Tibial artery (tissue), 4 donors: ENCODE measurements around the gene OSBPL6.

ENCODE experiments used
- DNase-seq, 2 donors: peaks; one replicate each; pipeline ENCODE4 v3.0.0-alpha.2; 2019
- H3K27ac ChIP-seq, 2 donors: fragments of 200-600 bp; sonication (generic) in 1 of 2; 1 replicate in 1 of 2; 2 replicates in 1 of 2; pipeline ENCODE4 v1.5.1; 2018 to 2019; ENCODE audit warnings: mild to moderate bottlenecking in 1 of 2
- H3K27me3 ChIP-seq, 2 donors: fragments of 200-600 bp; sonication (generic) in 1 of 2; one replicate each; pipeline versions ENCODE4 v1.5.1 to v1.6.0; 2016 to 2019
- H3K36me3 ChIP-seq, 3 donors: fragments of 200-600 bp; sonication (generic) in 2 of 3; one replicate each; pipeline ENCODE4 v1.5.1; 2016 to 2019; ENCODE audit warnings: mild to moderate bottlenecking in 2 of 3
- H3K4me1 ChIP-seq, 4 donors: fragments of 200-600 bp; sonication (generic) in 2 of 4; 1 replicate in 3 of 4; 2 replicates in 1 of 4; pipeline ENCODE4 v1.5.1; 2016 to 2019
- H3K4me3 ChIP-seq, 2 donors: fragments of 200-600 bp; sonication (generic) in 1 of 2; 1 replicate in 1 of 2; 2 replicates in 1 of 2; pipeline ENCODE4 v1.5.1; 2018 to 2019; ENCODE audit warnings: mild to moderate bottlenecking in 2 of 2
- H3K9me3 ChIP-seq, 3 donors: fragments of 200-600 bp; sonication (generic) in 1 of 3; one replicate each; pipeline ENCODE4 v1.5.1; 2016 to 2019
- intact Hi-C: fragments of 100-400 bp; cut with DNase I; formaldehyde crosslinking; loops from one replicate; pipeline ENCODE4 v1.15.0; 2023; ENCODE audit warnings: low total_unique reads
- TF ChIP-seq, protein P1 (sequence below), 2 experiments: fragments of 200-600 bp in 1 of 2; fragments of 450-650 bp in 1 of 2; IDR thresholded peaks; one replicate each; pipeline ENCODE4 v1.5.1; 2017 to 2019; ENCODE audit warnings: antibody characterized with exemption in 2 of 2, mild to moderate bottlenecking in 1 of 2, moderate library complexity in 1 of 2

OSBPL6 gene

DNA sequence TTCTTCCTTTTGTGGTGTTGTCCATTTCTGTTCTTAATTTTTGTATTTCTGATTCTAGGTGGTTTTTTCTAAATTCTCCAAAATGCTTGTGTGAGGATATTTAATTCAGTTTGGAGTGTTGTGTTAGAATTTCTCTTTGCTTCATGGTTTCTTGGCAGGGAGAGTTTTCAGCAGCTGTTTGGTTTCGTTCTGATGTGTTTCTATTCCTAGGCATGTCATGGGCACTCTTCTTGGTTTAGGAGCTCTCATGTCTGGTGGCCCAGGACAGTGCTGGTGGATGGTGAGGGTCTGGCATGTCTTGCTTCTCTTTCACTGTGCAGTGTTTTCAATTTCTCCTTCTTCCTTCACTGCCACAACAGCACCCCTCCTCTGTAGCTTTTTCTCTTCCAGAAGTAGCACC lies 52.9 kb downstream of the OSBPL6 start:
- no peaks in the 10 kb centered on the region for H3K36me3 ChIP-seq
- intact Hi-C loops, result no loop called here
- no peak overlapping the region for H3K27ac ChIP-seq
- no peaks in the 10 kb centered on the region for H3K9me3 ChIP-seq
- peaks cover 0 to 8% (median 0%) of the 10 kb centered on the region in 4 donors for H3K4me1 ChIP-seq
- DNase-seq, result no peak
- no peaks in the 10 kb centered on the region for H3K27me3 ChIP-seq
- TF ChIP-seq, protein P1, sequence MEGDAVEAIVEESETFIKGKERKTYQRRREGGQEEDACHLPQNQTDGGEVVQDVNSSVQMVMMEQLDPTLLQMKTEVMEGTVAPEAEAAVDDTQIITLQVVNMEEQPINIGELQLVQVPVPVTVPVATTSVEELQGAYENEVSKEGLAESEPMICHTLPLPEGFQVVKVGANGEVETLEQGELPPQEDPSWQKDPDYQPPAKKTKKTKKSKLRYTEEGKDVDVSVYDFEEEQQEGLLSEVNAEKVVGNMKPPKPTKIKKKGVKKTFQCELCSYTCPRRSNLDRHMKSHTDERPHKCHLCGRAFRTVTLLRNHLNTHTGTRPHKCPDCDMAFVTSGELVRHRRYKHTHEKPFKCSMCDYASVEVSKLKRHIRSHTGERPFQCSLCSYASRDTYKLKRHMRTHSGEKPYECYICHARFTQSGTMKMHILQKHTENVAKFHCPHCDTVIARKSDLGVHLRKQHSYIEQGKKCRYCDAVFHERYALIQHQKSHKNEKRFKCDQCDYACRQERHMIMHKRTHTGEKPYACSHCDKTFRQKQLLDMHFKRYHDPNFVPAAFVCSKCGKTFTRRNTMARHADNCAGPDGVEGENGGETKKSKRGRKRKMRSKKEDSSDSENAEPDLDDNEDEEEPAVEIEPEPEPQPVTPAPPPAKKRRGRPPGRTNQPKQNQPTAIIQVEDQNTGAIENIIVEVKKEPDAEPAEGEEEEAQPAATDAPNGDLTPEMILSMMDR (IDR thresholded peaks at IDR 0.05), result no peak
- H3K4me3 ChIP-seq, result no peak overlapping the region

DNA sequence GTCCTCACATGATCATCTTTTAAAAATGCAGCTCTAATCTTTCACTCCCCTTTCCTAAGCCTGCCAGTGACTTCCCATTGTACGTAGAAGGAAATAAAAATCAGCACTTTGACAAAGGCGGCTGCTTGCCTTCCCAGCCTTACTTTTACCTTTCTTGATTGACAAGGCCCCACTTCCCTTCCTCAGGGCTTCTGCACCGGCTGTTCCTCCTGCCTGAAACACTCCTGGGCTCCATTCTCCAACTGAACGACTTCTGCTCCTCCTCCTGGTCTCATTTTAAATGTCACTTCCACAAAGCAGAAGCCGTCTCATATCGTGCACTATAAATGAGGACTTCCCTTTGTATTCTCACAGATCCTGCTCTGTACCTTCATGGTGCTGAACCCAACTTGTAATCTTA lies 56.1 kb downstream of the OSBPL6 start:
- Histone ChIP-seq H3K27ac (no peak overlapping the region), H3K4me3 (no peak overlapping the region), H3K9me3 (no peaks in the 10 kb centered on the region), H3K27me3 (no peaks in the 10 kb centered on the region), H3K4me1 (no peaks in the 10 kb centered on the region), H3K36me3 (no peaks in the 10 kb centered on the region)
- no peak for DNase-seq
- intact Hi-C loops, result no loop called here
- TF ChIP-seq, protein P1 (IDR thresholded peaks at IDR 0.05), result no peak

DNA sequence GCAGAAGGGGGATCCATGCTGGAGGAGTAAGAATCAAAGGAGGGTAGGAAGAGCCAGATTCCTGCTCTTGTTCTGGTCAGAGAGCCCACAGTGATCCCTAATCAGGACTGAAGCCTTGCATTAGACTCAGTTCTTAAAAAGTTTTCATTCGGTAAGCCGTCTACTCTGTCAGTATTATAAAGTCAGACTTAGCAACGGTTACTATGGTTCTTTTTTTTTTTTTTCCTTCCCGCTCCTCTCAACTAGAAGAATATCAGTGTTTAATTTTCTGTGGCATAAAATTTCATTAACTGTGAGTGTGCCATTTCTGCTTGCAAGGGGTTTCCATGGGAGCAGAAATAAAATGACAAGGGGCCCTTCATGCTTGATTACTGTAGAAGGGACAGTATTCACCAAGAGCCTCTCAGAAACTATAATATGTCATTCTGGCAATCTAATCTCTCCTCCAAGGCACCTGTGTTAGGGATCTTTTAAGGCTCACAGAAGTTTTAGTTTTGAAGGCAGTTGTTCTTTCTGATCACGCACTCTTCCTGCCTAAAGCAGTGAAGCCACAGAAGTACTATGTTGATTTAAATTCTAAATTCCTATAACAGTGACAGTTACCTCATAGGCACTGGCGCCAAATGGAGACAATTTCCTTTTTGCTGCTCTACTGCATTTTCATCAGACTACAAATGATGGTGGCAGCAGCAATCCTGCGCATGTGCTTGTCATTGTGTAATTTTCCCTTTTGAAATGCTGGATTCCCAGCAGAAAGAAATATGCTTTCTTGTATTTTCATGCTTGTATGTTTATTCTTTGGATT lies 57.0 kb downstream of the OSBPL6 start:
- Histone ChIP-seq H3K27ac (no peak overlapping the region), H3K4me3 (no peak overlapping the region), H3K36me3 (no peaks in the 10 kb centered on the region), H3K4me1 (no peaks in the 10 kb centered on the region), H3K9me3 (no peaks in the 10 kb centered on the region), H3K27me3 (no peaks in the 10 kb centered on the region)
- intact Hi-C loops, result no loop called here
- DNase-seq, result no peak
- TF ChIP-seq, protein P1 (IDR thresholded peaks at IDR 0.05), result no peak

DNA sequence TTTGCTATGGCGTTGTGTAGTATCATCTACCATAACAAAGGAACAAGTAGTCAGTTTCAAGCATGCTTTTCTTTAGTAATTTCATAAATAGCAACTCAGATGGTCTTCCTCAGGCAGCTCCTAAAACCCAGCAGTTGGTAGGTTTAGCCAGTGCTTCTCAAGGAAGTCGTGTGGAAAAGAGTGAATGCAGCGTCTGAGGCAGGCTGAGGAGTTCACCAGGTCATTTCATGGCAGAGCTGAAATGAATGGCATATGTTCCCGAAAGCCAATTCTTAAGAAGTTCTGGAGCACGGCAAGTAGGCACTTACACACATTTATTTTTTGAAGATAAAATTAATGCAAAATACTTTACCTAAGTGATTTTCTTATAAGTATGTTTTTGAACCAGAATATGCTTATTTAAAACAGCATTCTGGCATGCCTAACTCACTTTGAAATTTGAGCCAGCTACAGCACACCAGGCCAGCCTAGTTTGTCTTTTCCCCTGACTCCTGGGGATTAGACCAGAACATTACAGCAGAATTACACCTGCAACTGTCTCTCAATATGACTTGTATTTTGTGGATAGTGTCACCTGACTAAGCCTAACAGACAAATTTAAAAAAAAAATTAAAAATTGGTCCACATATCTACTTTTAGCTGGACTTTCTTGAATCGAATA lies 62.2 kb downstream of the OSBPL6 start:
- intact Hi-C loops, result no loop called here
- H3K36me3 ChIP-seq, result no peaks in the 10 kb centered on the region
- no peaks in the 10 kb centered on the region for H3K27me3 ChIP-seq
- no peak for DNase-seq
- no peaks in the 10 kb centered on the region for H3K9me3 ChIP-seq
- H3K4me1 ChIP-seq, result no peaks in the 10 kb centered on the region
- TF ChIP-seq, protein P1 (IDR thresholded peaks at IDR 0.05), result no peak
- H3K4me3 ChIP-seq, result no peak overlapping the region
- no peak overlapping the region for H3K27ac ChIP-seq

DNA sequence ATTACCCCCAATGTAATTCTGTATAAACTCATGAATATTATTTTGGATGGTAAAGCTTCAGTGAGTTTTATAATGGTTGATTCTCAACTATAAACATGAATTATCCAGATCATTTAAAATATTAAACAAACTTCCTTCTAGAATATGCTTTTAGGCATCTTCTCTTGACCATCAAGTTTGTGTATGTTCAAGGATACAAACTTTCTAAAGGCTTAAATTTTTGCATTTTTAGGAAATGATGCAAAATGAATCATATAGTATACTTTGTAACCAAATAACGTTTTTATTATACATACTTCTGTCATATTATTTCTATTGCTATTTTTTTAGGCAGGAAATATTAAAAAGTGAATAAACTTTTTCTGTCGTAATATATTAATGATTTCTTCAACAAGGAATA lies 62.8 kb downstream of the OSBPL6 start:
- H3K36me3 ChIP-seq, result no peaks in the 10 kb centered on the region
- TF ChIP-seq, protein P1 (IDR thresholded peaks at IDR 0.05), result no peak
- H3K4me1 ChIP-seq, result no peaks in the 10 kb centered on the region
- no peaks in the 10 kb centered on the region for H3K27me3 ChIP-seq
- H3K27ac ChIP-seq, result no peak overlapping the region
- H3K9me3 ChIP-seq, result no peaks in the 10 kb centered on the region
- no peak for DNase-seq
- intact Hi-C loops, result no loop called here
- H3K4me3 ChIP-seq, result no peak overlapping the region
